NOMO-1 treated with DMSO at 0.1 percent for 48 hours (cell line): ENCODE results near the gene PPM1A.

Source experiments
- DNase-seq: peaks from one replicate; lab custom pipeline; 2025; ENCODE audit not compliant: unreplicated experiment; lab: John Stamatoyannopoulos, UW

The PPM1A gene

DNA sequence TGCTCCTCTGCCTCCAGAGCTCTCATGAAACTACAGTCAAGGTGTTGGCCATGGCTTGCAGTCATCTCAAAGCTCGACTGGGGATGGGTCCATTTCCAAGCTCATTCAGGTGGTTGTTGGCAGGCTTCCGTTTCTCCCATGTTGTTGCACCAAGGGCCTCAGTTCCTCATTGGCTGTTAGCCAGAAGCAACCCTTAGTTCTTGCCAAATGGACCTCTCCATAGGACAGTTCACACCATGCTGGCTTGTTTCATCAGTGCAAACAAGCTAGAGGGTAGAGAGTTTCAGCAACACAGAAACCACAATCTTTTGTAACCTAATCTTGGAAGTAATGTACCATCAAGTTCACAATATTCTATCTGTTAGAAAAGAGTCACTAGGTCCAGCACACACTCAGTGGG is 22.7 kb upstream of the PPM1A start:
- DNase-seq: peak; percentile 37

DNA sequence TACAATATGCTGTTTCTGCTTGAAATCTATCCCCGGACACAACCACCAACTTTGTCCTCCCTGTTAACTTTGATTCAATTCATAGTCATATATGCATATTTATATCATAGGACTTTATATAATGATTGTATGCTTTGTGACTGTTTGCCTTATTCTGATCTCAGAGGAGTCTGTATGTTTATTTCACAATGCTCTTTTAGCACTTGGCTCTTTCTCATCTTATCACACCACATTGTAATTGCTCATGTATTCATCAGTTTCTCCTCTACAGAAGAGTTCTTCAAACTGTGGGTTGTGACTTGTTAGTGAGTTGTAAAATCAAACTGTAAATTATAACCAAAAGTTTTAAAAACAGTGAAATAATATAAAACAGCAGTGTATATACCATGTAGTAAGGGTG is 21.7 kb upstream of the PPM1A start:
- no peak for DNase-seq

DNA sequence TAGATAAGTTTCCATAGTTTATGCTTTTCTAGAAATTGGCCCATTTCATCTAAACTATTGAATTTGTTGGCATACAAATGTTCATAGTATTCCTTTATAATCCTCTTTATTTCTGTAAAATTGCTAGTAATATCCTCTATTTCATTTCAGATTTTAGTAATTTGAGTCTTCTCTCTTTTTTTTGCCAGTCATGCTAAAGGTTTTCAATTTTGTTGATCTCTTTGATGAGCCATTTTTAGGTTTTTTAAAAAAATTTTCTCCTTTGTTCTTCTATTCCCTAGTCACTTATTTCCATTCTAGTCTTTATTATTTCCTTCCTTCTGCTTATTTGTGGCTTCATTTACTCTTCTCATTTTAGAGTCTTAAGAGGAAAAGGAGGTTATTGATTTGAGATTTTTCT is 19.4 kb upstream of the PPM1A start:
- DNase-seq: no peak

DNA sequence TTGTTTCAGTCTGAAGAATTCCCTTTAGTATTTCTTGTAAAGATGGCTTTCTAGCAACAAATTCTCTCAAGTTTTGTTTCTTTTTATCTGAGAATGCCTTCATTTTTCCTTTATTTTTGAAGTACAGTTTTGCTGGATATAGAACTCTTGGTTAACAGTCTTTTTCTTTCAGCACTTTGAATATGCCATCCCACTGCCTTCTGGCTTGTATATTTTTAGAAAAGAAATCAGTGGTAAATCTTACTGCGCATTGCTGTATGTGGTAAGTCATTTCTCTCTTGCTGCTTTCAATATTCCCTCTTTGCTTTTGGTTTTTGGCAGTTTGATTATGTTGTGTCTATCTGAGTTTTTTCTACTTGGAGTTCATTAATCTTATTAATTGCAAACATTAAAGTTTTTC is 16.8 kb upstream of the PPM1A start:
- DNase-seq: no peak

DNA sequence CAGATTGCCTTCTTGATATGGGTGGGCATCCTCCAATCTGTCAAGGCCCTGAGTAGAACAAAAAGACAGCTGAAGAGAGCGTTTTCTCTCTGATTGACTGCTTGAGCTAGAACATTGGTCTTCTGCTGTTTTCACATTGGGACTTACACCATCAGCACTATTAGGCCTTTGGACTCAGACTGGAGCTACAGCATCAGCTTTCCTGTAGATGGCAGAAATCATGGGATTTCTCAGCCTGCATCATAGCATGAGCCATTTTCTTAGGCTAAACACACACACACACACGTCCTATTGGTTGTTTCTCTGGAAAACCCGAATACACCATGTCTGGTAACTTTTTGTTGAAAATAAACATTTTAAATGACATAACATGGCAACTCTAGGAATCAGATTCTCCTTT is 15.8 kb upstream of the PPM1A start:
- DNase-seq: no peak

DNA sequence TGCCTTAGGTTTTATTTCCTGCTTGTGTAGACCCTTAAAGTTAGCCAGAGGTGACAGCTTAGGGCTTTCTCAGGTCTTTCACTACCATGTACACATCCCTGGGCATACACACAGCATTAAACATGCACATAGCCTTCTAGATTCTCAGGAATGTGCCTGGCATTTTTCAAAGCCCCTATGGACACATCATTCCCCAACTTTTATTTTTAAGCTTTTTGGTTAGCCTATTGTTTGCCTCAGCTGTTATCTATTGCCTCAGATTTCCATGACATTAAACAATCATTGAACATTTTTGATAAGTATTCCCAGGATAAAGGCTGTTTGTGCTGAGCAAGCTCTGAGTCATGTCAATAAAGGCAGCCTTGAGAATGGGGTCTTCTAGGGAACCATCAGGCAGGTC is 15.1 kb upstream of the PPM1A start:
- no peak for DNase-seq

DNA sequence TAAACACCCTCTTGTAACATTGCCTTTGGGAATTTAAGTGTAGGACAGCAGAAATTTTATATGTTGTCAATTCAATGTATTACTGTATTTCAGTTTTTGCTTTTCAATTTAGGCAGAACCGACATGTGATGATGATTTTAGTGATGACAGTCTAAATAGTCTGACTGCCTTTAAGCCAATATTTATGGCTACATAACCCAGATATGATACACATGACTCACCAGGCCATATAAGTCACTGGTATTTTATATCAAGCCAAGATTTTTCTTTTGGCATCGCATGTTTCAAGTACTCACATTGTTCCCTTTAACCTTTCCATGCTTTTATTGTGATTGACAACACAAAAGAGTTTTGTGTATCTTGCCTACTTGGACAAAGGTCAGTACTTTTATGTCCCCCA is 13.6 kb upstream of the PPM1A start:
- DNase-seq: no peak

DNA sequence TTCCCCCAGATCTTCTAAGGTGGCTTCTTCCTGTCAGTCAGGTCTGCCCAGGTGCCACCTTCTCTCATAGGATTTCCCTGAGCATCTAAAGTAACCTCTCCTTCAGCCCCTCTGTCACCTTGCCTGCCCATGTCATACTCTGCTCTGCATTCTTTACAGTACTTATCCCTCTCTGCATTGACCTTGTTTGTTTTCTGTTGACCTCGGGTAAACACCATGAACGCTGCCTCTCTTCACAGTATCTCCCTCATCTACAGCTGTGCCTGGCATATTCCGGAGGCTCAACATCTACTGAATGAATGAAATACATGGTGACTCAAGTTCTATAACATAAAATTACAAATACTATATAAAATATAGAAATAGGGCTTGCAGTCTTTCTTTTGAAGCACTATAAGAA is 10.1 kb upstream of the PPM1A start:
- no peak for DNase-seq

DNA sequence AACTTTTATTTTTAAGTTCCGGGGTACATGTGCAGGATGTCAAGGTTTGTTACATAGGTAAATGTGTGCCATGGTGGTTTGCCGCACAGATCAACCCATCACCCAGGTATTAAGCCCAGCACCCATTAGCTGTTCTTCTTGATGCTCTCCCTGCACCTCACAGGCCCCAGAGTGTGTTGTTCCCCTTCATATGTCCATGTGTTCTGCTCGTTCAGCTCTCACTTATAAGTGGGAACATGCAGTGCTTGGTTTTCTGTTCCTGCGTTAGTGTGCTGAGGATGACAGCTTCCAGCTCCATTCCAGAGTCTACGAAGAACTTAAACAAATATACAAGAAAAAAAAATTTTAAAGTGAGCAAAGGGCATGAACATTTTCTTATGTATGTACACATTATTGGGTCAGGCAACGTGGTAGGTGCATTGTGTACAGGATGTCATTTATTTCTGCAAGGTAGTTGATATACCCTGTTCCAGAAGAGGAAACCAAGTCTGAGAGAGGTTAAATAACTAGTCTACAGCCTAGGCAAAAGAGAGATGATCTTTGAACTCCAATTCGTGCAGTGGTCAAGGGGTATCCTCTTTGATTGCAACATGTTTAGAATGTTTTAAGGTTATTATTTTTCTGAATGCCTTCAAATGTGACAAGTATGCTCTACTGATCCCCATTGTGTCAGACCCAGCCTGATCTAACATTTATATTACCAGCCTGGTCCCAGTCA is 8.7 kb upstream of the PPM1A start:
- DNase-seq: no peak

DNA sequence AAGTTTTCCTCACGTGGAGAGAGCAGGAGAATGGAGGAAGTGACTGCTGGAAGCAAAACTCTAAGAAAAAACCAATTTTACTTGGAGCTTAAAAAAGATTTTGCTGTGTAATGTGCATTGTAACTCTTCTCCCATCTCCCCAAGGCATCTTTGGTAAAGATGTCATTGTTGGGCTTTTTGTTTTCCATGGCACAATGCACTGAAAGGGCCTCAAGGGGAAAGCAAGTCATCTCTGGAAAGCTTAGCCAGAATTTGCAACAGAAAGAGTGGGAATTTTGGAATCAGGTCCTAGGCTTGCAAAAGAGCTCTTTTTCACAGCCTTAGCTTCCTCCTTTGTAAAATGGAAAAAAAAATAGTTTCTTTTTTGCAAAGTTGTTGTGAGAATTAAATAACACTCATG is 7.9 kb upstream of the PPM1A start:
- DNase-seq: no peak

DNA sequence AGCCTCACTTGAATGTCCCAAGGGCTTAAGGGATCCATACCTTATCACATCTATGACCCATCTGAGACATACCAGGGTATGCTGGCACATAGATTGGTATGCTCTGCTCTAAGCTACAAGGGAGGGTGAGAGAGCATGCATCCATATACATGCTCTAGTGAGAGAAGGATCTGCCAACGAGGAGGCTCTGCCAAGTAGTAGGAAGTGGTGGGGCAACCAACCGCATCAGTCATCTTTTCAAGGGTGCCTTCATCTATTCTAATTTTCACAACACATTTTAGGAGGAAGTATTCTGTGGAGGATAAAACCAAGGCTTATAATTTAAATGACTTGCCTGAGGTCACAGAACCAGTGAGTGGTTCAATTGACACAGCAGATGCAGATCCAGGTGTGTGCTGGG is 6.6 kb upstream of the PPM1A start:
- peak; percentile 87 for DNase-seq

DNA sequence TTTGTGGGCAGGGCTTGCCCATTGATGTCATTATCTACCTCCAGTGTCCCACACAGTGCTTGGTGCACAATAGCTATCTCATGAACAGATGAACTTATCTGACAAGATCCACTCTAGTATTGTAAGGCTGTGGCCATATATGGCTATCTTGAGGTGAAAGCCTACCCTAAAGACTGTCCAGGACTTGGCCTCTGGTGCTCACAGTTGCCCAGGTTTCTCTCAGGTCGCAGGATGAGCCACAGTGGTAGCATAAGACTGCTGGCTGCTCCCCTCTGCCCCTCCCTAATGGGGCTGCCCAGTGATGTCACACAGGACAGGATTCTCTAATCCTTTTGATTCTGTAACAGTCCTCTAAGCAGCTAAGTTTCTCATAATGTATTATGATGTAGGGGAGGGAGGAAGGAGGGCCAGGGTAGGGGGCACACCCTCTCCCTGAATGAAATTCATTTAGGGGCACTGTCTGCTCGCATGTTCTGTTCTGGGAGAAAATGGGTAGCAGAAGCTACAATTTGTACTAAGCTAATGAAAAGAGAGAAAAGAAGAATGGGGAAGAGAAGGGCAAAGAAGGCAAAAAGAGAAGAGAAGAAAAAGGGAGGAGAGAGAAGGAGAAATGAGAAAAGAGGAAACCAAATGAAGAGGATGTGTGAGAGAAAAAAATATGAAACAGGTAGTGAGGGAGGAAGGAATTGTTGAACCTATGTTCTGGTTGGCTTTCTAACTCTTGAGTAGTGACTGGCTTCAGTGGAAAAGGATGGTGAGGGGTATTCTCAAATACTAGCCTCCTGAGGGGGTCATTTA is 3.4 kb upstream of the PPM1A start:
- no peak for DNase-seq

DNA sequence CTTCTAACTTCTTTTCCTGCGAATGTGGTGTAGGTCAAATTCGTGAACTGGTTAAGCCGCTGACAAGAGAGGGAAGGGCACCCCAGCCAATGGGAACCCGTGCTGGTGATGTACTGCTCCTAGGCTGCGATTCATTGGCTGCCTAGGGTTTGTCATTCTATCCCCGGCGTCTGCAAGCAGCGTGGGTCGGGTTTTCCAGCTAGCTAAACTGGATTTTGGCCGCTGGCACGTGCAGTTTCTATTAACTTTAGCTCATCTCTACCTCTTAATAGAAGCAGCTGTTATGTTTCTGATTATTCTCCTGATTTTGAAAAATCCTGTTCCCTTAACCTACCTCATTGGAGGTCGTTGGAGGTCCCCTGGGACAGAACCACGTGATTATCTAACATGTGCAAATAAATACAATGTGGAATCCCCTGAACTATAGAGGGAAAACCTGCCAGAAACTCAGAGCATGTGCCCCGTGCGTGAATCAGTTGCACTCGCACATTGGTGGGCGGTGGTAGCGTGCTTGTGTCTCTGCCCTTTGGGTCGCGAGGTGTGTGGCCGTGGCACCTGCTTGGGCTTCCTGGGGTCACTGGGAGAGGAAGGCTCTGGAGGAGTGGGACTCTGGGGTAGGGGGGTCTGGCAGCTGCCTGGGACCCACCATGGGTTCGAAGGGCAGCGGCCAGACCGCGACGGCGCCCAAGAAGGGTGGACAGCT is 876 bp upstream of the PPM1A start:
- DNase-seq: peak; percentile 94

DNA sequence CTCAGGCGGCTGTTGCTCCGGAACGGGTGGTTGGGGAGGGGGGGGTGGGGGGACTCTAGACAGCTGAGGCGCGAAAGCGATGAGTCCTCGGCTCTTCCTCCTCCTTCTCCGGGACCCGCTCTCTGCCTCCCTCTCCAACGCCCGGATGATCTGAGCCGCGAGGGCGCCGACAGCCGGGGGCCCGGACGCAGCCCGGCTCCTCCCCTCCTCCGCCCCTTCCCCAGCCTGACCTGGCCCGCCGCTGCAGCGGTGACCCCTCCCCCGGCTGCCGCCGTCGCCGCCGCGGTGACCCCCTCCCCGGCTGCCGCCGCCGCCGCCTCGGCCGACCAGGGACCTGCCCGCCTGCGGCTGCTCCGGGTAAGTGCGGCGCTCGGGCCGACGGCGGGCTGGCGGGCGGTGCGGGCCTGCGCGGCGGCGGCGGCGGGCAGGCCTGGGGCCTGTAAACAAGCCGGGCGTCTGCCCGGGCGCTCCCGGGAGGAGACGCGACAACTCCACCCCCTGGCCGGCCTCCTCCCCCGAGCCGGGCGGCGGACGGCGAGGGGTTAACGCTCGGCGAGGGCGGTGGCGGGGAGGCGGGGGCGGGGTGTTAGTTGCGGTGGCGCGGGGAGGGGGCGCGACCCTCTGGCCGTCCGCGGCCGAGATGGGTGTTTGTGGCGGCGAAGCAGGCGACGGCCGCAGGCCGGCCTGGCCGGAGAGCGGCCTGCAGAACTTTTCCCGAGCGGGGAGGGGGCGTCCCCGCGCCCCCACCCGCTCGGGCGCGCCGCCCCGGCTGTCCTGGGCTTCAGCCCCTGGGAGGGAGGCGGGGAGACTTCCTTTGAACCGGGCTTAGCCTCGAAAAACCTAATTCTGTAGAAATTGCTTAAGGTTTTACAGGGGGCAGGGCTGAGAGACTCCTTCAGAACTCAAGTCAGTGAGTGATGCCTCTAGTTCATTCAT is 568 bp downstream of the PPM1A start:
- peak; percentile 64 for DNase-seq

DNA sequence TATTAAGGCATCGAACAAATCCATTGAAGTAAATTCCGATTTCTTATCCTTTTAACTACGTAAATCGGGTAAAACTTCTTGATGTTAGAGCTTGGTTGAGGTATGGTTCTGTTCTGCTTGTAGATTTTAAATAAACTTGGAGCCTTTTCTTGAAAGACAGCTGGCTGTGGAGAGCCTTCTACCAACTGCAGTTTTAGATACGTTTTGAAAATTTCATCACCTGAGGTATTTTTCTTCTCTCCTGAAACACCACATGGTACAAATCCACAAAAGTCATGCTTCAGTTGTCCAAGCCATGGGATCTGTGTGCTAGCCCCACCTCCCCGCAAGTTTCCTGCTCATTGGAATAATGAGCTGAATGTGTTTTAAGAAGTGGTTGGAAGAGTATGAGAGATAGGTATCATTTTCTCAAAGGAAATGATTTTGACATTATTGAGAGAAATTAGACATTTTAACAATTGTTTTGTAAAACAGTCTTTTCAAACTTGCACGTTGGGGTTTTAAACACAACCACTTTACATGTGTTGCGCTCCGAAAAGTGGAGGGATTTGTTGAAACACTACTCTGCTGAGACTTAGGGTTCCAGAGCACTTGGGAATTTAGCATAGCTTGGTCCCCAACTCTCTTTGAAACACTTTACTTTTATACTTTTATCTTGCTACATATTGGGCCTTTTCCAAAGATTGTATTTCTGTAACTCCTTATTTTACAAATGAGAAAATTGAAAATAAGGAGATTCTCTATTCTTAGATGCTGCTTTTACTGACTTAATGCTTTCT is 1.4 kb downstream of the PPM1A start:
- DNase-seq: no peak

DNA sequence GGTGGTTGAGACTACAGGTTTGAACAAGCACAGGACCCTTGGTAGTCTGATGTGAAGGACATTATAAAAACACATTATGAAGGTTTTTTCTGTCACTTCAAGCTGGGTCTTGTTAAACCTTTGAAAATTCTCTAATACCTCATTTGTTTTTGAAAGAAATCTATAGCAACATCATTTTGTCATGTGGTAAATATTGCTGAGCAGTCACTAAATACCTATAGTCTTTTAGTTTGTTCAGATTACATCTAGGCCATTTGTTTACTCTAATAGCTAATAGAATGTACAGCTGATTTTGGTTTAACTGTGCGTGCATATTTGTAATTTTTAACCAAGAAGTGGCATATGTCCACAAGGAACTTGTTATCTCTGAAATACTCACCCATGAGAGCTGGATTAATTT is 2.9 kb downstream of the PPM1A start:
- no peak for DNase-seq

DNA sequence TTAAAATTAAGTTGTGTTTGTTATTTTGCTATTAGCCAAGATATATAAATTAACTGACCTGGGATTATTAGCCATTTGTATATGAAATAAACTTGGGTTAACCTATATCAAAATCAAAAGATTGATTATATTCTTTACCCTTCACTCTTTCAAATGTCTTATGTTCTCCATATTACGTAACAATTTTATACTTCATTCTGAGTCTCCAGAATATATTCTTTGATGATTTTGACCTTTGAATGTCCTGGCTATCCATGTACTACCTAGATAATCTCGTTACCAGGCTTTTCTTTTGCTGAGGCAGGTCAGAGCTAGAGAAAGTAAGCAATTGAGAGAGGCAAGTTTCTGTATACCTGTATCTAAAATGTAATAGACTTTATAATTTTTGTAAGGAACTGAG is 3.6 kb downstream of the PPM1A start:
- DNase-seq: no peak

DNA sequence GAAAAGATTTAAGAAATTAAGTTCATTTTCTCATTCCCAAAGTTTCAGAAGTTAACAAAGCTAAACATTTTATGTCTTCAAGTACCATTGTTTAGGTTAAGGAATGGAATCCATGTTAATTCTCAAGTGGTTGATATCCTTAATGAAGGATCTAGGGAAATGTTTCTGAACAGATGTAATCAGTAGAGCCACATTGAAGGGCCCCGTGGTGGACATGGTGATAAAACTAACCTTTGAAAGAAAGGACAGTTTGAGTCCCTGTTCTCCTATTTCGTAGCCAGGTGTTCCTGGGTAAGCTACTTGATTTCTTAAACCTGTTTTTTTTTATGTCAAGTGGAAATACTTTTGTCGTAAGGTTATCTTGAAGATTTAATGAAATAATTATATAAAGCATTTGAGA is 4.6 kb downstream of the PPM1A start:
- DNase-seq: no peak

DNA sequence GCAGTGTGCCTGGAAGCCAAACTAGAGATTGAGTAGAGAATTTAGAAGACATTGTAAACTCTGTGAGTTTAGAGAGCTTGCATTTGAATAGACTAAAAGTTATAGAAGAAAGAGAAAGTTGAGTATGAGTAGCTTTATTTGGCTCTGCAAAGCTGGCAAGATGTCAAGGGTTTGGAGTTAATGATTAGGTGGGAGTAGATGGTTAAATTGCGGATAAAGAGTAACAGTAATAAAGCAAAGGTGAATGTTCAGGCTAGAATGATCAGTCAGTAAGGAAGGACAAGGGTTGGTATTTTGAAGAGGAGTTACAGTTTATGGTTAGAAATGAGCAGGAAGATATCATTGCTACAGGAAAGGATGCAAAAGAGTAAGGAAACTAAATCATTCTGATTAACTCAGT is 5.2 kb downstream of the PPM1A start:
- DNase-seq: no peak

DNA sequence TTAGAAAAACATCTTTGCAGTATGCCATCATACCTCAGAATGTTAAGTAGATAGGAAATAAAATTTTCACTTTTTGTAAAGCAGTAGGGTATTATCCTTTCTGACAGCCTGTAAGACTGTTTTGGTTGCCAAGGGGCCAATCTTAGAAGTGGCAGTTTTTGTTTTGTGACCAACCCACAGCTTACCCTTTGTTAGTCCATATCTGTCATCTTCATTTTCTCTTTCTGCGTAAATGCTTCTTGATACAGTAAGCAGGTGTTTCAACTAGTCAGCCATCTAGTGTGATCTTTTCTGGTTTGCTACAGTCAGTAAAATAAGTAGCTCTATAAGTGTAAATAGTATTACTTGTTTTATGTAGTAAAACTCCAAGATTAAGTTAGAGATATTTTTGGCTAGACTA is 8.8 kb downstream of the PPM1A start:
- no peak for DNase-seq
